A549 (cell line): ENCODE results near the gene MAML1. TPM values are rescaled to one million over a fixed set of nuclear protein-coding genes. Genes with fewer than 3 reads are reported as not detected.

Source experiments
- ATAC-seq, 2 experiments: fragments of 200-7000 bp in 1 of 2; fragments of >200 bp in 1 of 2; cut with Nextera tagmentation in 1 of 2; cut with Tn5 transposase in 1 of 2; 3 replicates each; pipeline versions ENCODE4 v1.8.0 to v1.9.1; 2018 to 2020; ENCODE audit warnings: mild to moderate bottlenecking in 1 of 2, moderate library complexity in 1 of 2
- CTCF ChIA-PET: fragments of 300-600 bp; sonication (Branson Sonifier 250); formaldehyde crosslinking; extraction: SDS; loops from one replicate; lab custom pipeline; 2021; ENCODE audit warnings: antibody characterized with exemption, inconsistent platforms; lab: Yijun Ruan, JAX
- POLR2A ChIA-PET: fragments of 350-600 bp; formaldehyde crosslinking; extraction: SDS; loops from one replicate; lab custom pipeline; 2021; ENCODE audit warnings: antibody characterized with exemption, inconsistent platforms; lab: Yijun Ruan, JAX
- DNase-seq, 2 experiments: peaks; one replicate each; pipeline versions ENCODE4 v3.0.0 to v3.0.0-alpha.2; 2011 to 2016; ENCODE audit warnings: low read depth in 1 of 2, low spot score in 1 of 2
- FAIRE-seq: peaks from 2 replicates; lab custom pipeline; 2011; peaks lifted over from hg19 to GRCh38; lab: Jason Lieb, UNC
- H3K27ac ChIP-seq, 2 experiments: fragments of >200 bp; sonication (Bioruptor Twin); formaldehyde crosslinking; 3 replicates each; pipeline ENCODE4 v1.5.1; 2016 to 2017
- H3K4me1 ChIP-seq: fragments of >200 bp; sonication (Bioruptor Twin); formaldehyde crosslinking; 3 replicates; pipeline ENCODE4 v1.6.1; 2016
- H3K4me2 ChIP-seq: fragments of >200 bp; sonication (Bioruptor Twin); formaldehyde crosslinking; 3 replicates; pipeline ENCODE4 v1.6.1; 2016
- H3K4me3 ChIP-seq: fragments of >200 bp; sonication (Bioruptor Twin); formaldehyde crosslinking; 3 replicates; pipeline ENCODE4 v1.5.1; 2016
- H3K9me3 ChIP-seq: fragments of >200 bp; sonication (Bioruptor Twin); formaldehyde crosslinking; 3 replicates; pipeline ENCODE4 v1.6.1; 2016
- BCL3 ChIP-seq: fragments of >200 bp; sonication (Bioruptor Twin); formaldehyde crosslinking; IDR thresholded peaks from 3 replicates; pipeline ENCODE4 v1.6.1; 2016
- BHLHE40 ChIP-seq: IDR thresholded peaks from 2 replicates; pipeline ENCODE4 v1.6.1; 2012; ENCODE audit warnings: low read depth, low read length, inconsistent platforms
- CEBPB ChIP-seq, 2 experiments: fragments of >200 bp in 1 of 2; sonication (Bioruptor Twin) in 1 of 2; formaldehyde crosslinking in 1 of 2; IDR thresholded peaks; 2 replicates each; pipeline ENCODE4 v1.6.1; 2012 to 2016
- FOSB ChIP-seq: fragments of 250-450 bp; sonication (Bioruptor Pico); IDR thresholded peaks from 2 replicates; pipeline ENCODE4 v1.5.0; 2020; ENCODE audit warnings: mild to moderate bottlenecking, moderate library complexity
- FOSL2 ChIP-seq, 2 experiments: fragments of 450-650 bp in 1 of 2; fragments of >200 bp in 1 of 2; sonication (Bioruptor Twin) in 1 of 2; formaldehyde crosslinking; IDR thresholded peaks; 2 replicates each; pipeline versions ENCODE4 v1.5.0 to v1.6.1; 2016 to 2020; ENCODE audit warnings: mild to moderate bottlenecking in 1 of 2, moderate library complexity in 1 of 2
- HDAC2 ChIP-seq: fragments of 200-600 bp; sonication (generic); IDR thresholded peaks from 2 replicates; pipeline ENCODE4 v1.6.1; 2016
- HEYL ChIP-seq: fragments of 250-450 bp; sonication (Bioruptor Pico); IDR thresholded peaks from 2 replicates; pipeline ENCODE4 v1.8.0; 2021; ENCODE audit warnings: mild to moderate bottlenecking, moderate library complexity
- HOXA7 ChIP-seq: fragments of 250-450 bp; sonication (Bioruptor Pico); IDR thresholded peaks from 2 replicates; pipeline ENCODE4 v1.5.0; 2020; ENCODE audit warnings: mild to moderate bottlenecking, moderate library complexity
- HOXB5 ChIP-seq: fragments of 250-450 bp; sonication (Bioruptor Pico); IDR thresholded peaks from 2 replicates; pipeline ENCODE4 v1.5.0; 2020; ENCODE audit warnings: mild to moderate bottlenecking, moderate library complexity
- JUN ChIP-seq, 2 experiments: fragments of >200 bp; sonication (Bioruptor Twin); formaldehyde crosslinking; IDR thresholded peaks; 2 replicates in 1 of 2; 3 replicates in 1 of 2; pipeline ENCODE4 v1.6.1; 2016 to 2017
- JUNB ChIP-seq: fragments of >200 bp; sonication (Bioruptor Twin); formaldehyde crosslinking; IDR thresholded peaks from 2 replicates; pipeline ENCODE4 v1.6.1; 2016
- KDM5A ChIP-seq: fragments of 200-600 bp; sonication (generic); IDR thresholded peaks from 2 replicates; pipeline ENCODE4 v1.6.1; 2016; ENCODE audit warnings: antibody characterized with exemption, mild to moderate bottlenecking
- MAFK ChIP-seq: fragments of 450-650 bp; IDR thresholded peaks from 2 replicates; pipeline ENCODE4 v1.6.1; 2014; ENCODE audit not compliant: partially characterized antibody
- MAX ChIP-seq: IDR thresholded peaks from 2 replicates; pipeline ENCODE4 v1.6.1; 2012
- MAZ ChIP-seq: fragments of 150-350 bp; IDR thresholded peaks from 2 replicates; pipeline ENCODE4 v1.6.1; 2014; ENCODE audit warnings: antibody characterized with exemption, low read depth, low read length, borderline replicate concordance
- MYC ChIP-seq: IDR thresholded peaks from 2 replicates; pipeline ENCODE4 v1.6.1; 2012; ENCODE audit warnings: mild to moderate bottlenecking, inconsistent platforms, low read length, improper control_type of control experiment, borderline replicate concordance
- NFE2L2 ChIP-seq: fragments of 150-350 bp; conservative IDR thresholded peaks from 2 replicates; pipeline ENCODE4 v1.6.1; 2014; ENCODE audit warnings: low read length
- PBX3 ChIP-seq: IDR thresholded peaks from 2 replicates; pipeline ENCODE4 v1.6.1; 2012
- PHF8 ChIP-seq: fragments of 200-600 bp; sonication (generic); IDR thresholded peaks from 2 replicates; pipeline ENCODE4 v1.6.1; 2016; ENCODE audit warnings: low read depth, mild to moderate bottlenecking, antibody characterized with exemption, moderate library complexity, borderline replicate concordance
- POLR2A ChIP-seq: IDR thresholded peaks from 2 replicates; pipeline ENCODE4 v1.6.1; 2012; ENCODE audit warnings: mild to moderate bottlenecking, low read length
- RAD21 ChIP-seq, 2 experiments: fragments of >200 bp in 1 of 2; sonication (Bioruptor Twin) in 1 of 2; formaldehyde crosslinking in 1 of 2; IDR thresholded peaks in 1 of 2; conservative IDR thresholded peaks in 1 of 2; 2 replicates in 1 of 2; 3 replicates in 1 of 2; pipeline ENCODE4 v1.6.1; 2012 to 2018; ENCODE audit warnings: inconsistent platforms in 1 of 2
- TFCP2L1 ChIP-seq: fragments of 250-450 bp; sonication (Bioruptor Pico); IDR thresholded peaks from 2 replicates; pipeline ENCODE4 v1.5.0; 2021; ENCODE audit warnings: mild to moderate bottlenecking
- TP53 ChIP-seq: fragments of 250-450 bp; sonication (Bioruptor Pico); IDR thresholded peaks from 2 replicates; pipeline ENCODE4 v1.5.0; 2021; ENCODE audit warnings: mild to moderate bottlenecking, moderate library complexity
- ZSCAN20 ChIP-seq: fragments of 250-450 bp; sonication (Bioruptor Pico); IDR thresholded peaks from 2 replicates; pipeline ENCODE4 v1.8.0; 2022; ENCODE audit warnings: mild to moderate bottlenecking, moderate library complexity
- WGBS: methylation state at CpG from one replicate; pipeline ENCODE4 v1.1.6; 2017; ENCODE audit errors: missing lambda C conversion rate; 5-methylcytosine and 5-hydroxymethylcytosine counted together
- polyA plus RNA-seq, 4 experiments: library from polyadenylated mRNA; depleted of rRNA in 3 of 4; stranded (reverse); fragments of >200 nt; fragmentation: RNase III in 1 of 4; extraction: RNeasy Plus Mini Kit Qiagen cat#74134 plus additional on column Dnase treatment in 1 of 4; gene quantifications; 2 replicates in 3 of 4; 3 replicates in 1 of 4; pipeline ENCODE4 v1.2.3, GENCODE V29; 2011 to 2017
- TF ChIP-seq, protein P1 (sequence below): IDR thresholded peaks from 2 replicates; pipeline ENCODE4 v1.6.1; 2012; ENCODE audit warnings: low read depth, borderline replicate concordance

The MAML1 gene
- polyA plus RNA-seq, 2 of the 4 experiments (the other 2 are of a cell fraction), result 6.9 to 12.0 TPM

- POLR2A ChIA-PET, result interaction anchor here (1.8 kb wide), 1 partner anchor 75 kb away, joined by 13 read pairs; the partner anchor contains the start of gene HNRNPH1
- Histone ChIP-seq H3K9me3 (no peaks in the 10 kb centered on the region), H3K4me3 (peak overlapping the region; percentile 97), H3K4me2 (peak overlapping the region; percentile 76), H3K27ac (peak overlapping the region; percentile 98), H3K4me1 (peaks cover 12% of the 10 kb centered on the region; the same call in 1 of the 3 replicates)
- 2% methylated on average over 56 of the region's 72 CpGs for WGBS
- DNase-seq, result peak; percentile 99
- CTCF ChIA-PET, result no interaction called here
- ATAC-seq, result peak; percentile 95
- TF ChIP-seq POLR2A, result peak; percentile 93
- no peak for TF ChIP-seq CEBPB (IDR thresholded peaks at IDR 0.05)
- peak; percentile 24; the same call in 1 of the 2 replicates for TF ChIP-seq FOSB (CRISPR knock-in tag)
- TF ChIP-seq JUN (IDR thresholded peaks at IDR 0.05), result peak in 1 of 2 experiments; percentile 93; a peak in 2 of 5 replicates
- no peak for TF ChIP-seq FOSL2 (IDR thresholded peaks at IDR 0.05)
- 0 out of 2 replicates have a peak, but pooled peaks have one; percentile 19 for TF ChIP-seq FOSL2 (CRISPR knock-in tag; IDR thresholded peaks at IDR 0.05)
- no peak for TF ChIP-seq BHLHE40
- TF ChIP-seq TP53 (CRISPR knock-in tag), result peak; percentile 68
- peak; percentile 2; the same call in 1 of the 3 replicates for TF ChIP-seq BCL3
- TF ChIP-seq, protein P1, sequence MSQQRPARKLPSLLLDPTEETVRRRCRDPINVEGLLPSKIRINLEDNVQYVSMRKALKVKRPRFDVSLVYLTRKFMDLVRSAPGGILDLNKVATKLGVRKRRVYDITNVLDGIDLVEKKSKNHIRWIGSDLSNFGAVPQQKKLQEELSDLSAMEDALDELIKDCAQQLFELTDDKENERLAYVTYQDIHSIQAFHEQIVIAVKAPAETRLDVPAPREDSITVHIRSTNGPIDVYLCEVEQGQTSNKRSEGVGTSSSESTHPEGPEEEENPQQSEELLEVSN, result 0 out of 2 replicates have a peak, but pooled peaks have one; percentile 31
- TF ChIP-seq HEYL (CRISPR knock-in tag), result no peak
- TF ChIP-seq PBX3, result peak; percentile 98
- no peak for TF ChIP-seq MYC
- TF ChIP-seq JUNB, result no peak
- peak; percentile 50; the same call in 1 of the 2 replicates for TF ChIP-seq MAX
- TF ChIP-seq KDM5A, result 0 out of 2 replicates have a peak, but pooled peaks have one; percentile 28
- peak; percentile 89; the same call in 1 of the 2 replicates for TF ChIP-seq PHF8
- peak; percentile 47; the same call in 1 of the 2 replicates for TF ChIP-seq HOXB5 (CRISPR knock-in tag)
- 0 out of 2 replicates have a peak, but pooled peaks have one; percentile 13 for TF ChIP-seq NFE2L2
- TF ChIP-seq HOXA7, result peak; percentile 56; the same call in 1 of the 2 replicates
- peak; percentile 85; the same call in 1 of the 2 replicates for TF ChIP-seq TFCP2L1 (CRISPR knock-in tag)
- no peak for TF ChIP-seq ZSCAN20 (CRISPR knock-in tag)
- TF ChIP-seq MAFK, result peak; percentile 86
- 0 out of 5 replicates have a peak, but pooled peaks of 1 of the 2 experiments have one; percentile 14 for TF ChIP-seq RAD21 (conservative IDR thresholded peaks at IDR 0.05 in 1 of 2, IDR thresholded peaks at IDR 0.05 in 1 of 2)
- no peak for TF ChIP-seq MAZ
- TF ChIP-seq HDAC2, result no peak
- FAIRE-seq, result no peak
These were observed 34.4 kb upstream of the MAML1 start for GRCh38 chr5:179697993-179698934.
